Fibroblast of skin of left quadriceps (primary cell): ENCODE measurements around the gene EXOC3L2.
"Not testable (repeated sequence)": the region's sequence is repeated elsewhere in the genome, so short reads cannot be mapped to it uniquely, and the experiment has no call there.

Experiments used
- DNase-seq, 2 experiments: peaks; one replicate each; pipeline ENCODE4 v3.0.0-alpha.2; 2013; ENCODE audit warnings: low read depth in 2 of 2

Gene EXOC3L2

GRCh38 chr19:45245334-45245787, at the start of gene EXOC3L2:
Gene EXOC3L2, minus strand, starts transcription at chr19:45245407. Its CDS starts 6,362 bp downstream, at chr19:45239045.
- DNase-seq: no peak

DNA sequence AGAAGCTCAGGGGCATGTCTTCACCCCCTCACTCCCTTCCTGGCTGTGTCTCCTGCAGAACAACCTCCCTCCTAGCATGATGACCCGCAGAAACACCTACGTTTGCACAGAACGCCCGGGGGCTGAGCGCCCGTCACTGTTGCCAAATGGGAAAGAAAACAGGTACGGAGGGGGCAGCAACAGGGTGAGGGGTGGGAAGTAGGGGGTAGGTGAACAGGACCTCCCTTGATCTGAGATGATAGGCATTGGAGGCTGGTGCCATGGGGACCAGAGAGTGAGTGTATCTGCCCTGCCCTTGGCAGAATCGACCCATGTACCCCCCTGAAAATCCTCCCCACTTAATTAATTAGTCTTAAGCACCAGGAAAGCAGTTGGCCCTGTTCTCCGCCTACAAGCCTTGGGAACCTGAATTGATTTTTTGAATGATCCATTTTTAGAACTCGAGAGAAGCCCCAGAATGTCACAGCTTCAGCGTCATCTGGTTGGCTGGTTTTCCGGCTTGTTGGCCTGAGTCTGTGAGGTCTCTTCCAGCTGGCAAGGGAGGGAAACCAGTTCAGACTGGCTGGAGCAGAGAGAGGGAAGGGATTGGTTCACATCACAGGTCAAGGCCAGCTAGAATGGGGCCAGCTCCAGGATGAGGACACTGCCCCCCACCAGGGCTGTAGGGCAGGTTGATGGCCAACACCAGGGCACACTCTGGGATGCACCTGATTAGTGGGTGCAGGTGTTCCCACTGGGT, 49.3 kb upstream of the EXOC3L2 start:
- no peak for DNase-seq

- DNase-seq: no peak
These were observed 48.5 kb upstream of the EXOC3L2 start for GRCh38 chr19:45293682-45294081.

GRCh38 chr19:45291834-45292233, 46.6 kb upstream of the EXOC3L2 start:
- no peak for DNase-seq

DNA sequence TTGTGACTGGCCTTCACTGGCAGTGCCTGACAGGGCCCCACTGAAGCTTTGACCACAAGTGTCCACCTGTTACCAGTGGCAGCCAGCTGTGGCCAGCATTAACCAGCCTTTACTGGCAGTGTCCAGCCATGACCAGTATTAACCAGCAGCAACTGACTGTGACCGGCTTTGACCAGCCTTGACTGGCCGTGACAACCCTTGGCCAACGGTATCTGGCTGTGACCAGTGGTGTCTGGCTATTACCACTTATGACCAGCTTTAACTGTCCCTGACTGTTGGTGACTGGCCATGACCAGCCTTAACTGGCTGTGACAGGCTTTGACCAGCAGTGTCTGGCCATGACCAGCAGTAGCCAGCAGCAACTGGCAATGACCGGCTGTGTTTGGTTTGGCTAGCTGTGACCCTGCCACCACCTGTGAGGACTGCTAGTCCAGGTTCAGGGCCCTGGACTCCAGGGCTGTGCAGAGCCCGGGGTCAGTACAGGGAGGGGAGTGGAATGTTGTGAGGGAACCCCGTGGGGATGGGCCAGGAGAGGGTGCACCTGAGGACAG, 45.2 kb upstream of the EXOC3L2 start:
- DNase-seq: no peak

DNA sequence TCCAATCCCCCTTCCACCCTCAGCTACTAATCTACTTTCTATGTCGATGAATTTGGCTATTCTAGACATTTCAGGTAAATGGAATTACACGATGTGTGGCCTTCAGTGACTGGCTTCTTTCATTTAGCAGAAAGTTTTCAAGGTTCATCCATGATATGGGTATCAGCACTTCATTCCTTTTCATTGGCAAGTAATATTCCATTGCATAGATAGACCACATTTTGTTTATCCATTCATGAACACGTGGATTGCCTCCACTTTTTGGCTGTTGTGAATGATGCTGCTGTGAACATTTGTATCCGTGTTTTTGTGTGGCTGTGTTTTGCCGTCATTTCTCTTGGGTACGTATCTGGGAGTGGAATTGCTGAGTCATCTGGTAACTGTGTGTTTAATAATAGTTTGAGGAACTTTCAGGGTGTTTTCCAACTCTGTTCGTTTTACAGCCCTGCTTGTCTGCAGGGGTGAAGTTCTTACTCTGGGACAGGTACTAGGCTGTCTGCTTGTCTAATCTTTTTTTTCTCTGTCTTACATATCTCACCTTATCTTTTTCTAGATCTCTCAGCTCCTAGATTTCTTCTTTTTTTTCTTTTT, 38.3 kb upstream of the EXOC3L2 start:
- no peak for DNase-seq

DNA sequence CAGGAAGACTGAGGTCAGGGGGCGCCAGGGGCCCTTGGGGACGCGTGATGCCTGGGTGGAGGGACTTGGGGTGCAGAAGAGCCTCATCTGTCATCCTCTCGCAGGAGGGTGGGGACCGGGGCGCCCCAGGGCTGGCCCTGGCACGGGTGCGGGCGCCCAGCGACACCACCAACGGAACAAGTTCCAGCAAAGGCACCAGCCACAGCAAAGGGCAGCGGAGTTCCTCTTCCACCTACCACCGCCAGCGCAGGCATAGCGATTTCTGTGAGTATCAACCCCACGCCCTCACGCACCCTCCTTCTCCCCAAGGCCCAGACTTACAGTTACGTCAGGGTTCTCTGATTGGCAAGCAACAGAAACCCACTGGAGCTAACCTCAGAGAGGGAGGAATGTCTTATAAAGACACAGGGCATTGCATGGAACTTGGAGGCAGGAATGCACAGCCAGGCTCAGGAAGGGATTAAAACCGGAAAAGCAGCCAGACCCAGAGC, 35.3 kb upstream of the EXOC3L2 start:
- DNase-seq: no peak

- no peak for DNase-seq
These were observed 34.5 kb upstream of the EXOC3L2 start for GRCh38 chr19:45279587-45280192.

DNA sequence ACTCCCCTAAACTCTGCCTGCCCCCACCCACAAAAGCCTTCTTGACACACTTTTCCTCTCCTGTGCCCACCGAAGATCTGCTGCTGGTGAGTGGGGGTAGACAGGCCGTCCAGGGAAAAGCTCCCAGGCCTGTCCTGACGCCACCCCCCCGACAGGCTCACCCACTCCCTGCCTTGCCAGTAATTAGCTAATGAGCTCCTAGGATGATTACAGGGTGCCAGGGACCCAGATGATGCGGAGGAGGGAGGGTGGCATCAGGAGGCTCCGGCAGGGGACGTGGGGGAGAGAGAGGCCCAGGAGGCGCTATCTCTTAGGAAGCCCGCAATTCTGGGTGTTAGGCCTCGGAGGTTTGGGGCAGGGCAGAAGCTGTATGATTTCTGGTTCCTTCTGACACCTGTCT, 32.9 kb upstream of the EXOC3L2 start:
- DNase-seq: no peak

DNA sequence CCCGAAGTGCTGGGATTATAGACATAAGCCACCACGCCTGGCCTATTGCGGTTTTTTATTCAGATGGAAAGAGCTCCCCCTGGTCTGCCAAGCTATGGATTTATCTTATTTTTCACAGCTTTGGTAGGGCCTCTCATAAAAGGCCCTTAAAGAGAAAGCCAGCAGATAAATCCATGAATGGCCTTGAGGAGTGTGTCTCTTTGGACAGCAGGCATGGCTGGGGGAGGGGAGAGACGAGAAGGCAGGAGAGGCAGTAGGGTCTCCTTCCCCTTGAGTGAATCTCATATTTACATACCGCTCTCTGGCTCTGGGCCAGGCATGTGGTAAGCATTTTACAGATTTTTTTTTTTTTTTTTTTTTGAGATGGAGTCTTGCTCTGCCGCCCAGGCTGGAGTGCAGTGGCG, 31.1 kb upstream of the EXOC3L2 start:
- peak; percentile 72 to 74 for DNase-seq

DNA sequence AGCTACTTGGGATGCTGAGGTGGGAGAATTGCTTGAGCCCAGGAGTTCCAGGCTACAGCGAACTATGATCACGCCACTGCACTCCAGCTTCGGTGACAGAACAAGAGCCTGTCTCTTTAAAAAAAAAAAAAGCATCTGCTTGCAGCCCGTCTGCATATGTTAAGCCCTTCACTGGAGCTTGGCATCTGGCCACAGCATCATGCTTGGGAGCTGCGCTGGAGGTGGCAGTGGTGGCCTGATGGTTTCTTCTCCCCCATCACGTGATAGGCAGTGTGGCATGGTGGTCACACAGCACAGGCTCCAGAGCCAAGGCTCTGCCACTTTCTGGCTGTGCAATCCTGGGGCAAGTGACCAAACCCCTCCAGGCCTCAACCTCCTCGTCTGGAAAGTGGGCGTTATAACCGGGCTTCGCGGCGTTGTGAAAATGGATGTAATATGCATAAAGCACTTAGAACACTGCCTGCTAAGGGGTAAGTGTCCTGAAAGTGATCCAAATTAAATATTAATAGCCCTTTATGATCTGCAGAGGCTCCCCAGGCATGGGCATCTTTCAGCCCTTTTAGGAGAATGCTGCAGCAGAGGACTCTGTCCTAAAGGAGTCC, 30.3 kb upstream of the EXOC3L2 start:
- DNase-seq: peak; percentile 38 to 49

DNA sequence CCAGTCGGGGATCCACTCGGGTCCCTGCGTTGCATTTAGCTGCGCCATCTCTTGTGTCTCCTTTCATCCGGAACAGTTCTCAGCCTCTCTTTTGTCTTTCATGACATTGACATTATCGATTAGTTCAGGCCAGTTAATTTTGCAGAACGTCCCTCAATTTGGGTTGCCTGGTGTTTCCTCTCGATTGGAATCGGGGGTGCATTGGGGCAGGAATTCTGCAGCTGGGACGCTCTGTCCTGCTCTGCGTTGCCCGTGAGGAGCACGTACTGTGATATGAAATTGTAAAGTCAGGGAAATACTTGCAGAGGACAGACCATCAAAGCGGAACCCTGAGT, 28.3 kb upstream of the EXOC3L2 start:
- DNase-seq: no peak

DNA sequence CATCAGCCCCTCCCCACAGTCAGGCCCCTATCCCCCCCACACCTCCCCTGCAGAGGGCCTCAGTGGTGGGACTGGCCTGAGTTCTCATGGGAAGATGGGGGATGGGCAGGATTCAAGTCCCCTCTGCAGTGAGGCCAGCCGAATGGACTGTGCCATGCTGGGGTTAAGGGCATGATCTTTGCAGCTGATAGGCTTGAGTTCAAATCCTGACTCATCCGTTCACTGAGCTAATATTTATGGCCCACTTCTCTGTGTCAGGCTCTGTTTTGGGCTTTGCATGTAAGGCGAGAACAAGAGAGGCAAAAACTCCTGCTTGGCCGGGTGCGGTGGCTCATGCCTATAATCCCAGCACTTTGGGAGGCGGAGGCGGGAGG, 26.5 kb upstream of the EXOC3L2 start:
- DNase-seq: no peak

DNA sequence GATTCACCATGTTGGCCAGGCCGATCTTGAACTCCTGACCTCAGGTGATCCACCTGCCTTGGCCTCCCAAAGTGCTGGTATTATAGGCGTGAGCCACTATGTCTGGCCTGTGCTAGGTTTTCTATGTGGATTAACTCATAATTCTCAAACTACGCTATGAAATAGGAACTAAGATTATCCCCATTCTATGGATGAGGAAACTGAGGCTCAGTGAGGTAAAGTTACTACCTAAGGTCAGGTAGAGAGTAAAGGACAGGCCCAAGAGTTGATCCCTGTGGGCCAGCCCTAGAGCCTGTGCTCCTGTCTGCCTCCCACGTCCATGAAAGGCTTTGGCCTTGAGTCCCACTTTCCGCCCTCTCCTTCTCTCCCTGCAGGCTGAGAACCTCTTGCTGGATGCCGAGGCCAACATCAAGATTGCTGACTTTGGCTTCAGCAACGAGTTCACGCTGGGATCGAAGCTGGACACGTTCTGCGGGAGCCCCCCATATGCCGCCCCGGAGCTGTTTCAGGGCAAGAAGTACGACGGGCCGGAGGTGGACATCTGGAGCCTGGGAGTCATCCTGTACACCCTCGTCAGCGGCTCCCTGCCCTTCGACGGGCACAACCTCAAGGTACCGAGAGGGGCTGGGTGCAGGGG, 26.0 kb upstream of the EXOC3L2 start:
- DNase-seq: no peak

DNA sequence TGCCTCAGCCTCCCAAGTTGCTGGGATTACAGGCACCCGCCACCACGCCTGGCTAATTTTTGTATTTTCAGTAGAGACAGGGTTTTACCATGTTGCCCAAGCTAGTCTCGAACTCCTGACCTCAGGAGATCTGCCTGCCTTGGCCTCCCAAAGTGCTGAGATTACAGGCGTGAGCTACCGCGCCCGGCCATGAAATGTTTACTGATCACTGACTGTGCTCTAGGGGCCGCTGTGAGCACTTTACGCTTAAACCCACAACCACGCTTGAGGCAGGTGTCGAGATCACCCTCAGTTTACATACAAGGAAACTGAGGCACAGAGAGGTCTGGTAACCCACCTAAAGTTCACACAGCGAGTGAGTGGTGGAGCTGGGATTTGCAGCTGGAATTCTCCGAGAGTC, 24.7 kb upstream of the EXOC3L2 start:
- DNase-seq: not testable (repeated sequence)

GRCh38 chr19:45267296-45267695, 22.1 kb upstream of the EXOC3L2 start:
- no peak for DNase-seq

GRCh38 chr19:45265375-45265774, 20.2 kb upstream of the EXOC3L2 start:
- DNase-seq: no peak

DNA sequence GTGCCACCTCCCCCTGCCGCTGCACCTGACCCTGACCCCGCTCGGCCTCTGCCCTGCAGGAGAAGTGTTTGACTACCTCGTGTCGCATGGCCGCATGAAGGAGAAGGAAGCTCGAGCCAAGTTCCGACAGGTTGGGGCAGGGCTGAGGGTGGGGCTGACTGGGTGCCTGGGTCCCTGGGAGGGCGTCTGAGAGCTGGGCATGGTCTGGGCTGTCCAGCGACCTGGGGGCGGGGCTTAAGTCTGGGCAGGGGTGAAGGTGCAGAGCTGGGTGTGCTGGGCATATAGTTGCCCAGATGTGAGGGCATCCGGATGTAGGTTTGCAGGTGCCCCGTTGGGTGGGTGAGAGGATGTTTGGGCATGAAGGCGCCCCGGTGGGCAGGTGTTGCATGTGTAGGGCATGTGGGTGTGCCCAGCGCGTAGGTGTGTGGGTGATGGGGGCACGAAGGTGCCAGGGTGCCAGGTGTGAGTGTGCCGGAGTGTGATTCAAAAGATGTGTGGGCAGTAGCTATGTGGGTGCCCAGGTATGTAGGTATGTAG, 19.6 kb upstream of the EXOC3L2 start:
- DNase-seq: no peak

- no peak for DNase-seq
These were observed 17.8 kb upstream of the EXOC3L2 start for GRCh38 chr19:45263013-45263412.

DNA sequence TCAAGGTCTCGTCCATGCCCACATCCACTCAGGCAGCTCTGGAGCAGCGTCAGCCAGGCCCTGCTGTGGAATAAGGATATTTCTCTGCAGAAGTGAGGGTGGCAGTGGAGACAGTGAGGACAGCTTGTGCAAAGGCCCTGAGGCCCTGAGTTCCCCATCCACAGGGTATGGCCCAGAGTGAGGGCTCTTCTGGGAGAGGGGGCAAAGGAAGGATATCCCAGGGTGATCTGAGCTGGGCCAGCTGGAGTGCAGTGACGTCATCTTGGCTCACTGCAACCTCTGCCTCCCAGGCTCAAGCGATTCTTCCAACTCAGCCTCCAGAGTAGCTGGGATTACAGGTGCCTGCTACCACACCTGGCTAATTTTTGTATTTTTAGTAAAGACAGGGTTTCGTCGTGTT, 17.4 kb upstream of the EXOC3L2 start:
- DNase-seq: no peak

- no peak for DNase-seq
These were observed 13.7 kb upstream of the EXOC3L2 start for GRCh38 chr19:45258862-45259261.

- no peak for DNase-seq
These were observed 11.6 kb upstream of the EXOC3L2 start for GRCh38 chr19:45256836-45257235.
